HL-60 (cell line): ENCODE measurements around the gene FOXB2.

ENCODE experiments used
- CTCF ChIP-seq: IDR thresholded peaks from one replicate; pipeline ENCODE4 v1.5.1; 2011; ENCODE audit warnings: low read length, control low read depth, inconsistent platforms; ENCODE audit not compliant: insufficient read depth
- GABPA ChIP-seq: IDR thresholded peaks from 2 replicates; pipeline ENCODE4 v1.6.1; 2012; ENCODE audit warnings: low read depth
- POLR2AphosphoS5 ChIP-seq: IDR thresholded peaks from 2 replicates; pipeline ENCODE4 v1.6.1; 2012; ENCODE audit warnings: low read depth
- REST ChIP-seq: IDR thresholded peaks from 2 replicates; pipeline ENCODE4 v1.6.1; 2012; ENCODE audit warnings: low read depth; ENCODE audit not compliant: insufficient replicate concordance
- SPI1 ChIP-seq: IDR thresholded peaks from 2 replicates; pipeline ENCODE4 v1.6.1; 2012; ENCODE audit warnings: low read depth, mild to moderate bottlenecking, borderline replicate concordance

- TF ChIP-seq REST (no peak), CTCF (no peak), POLR2AphosphoS5 (no peak), SPI1 (no peak), GABPA (no peak)
These were observed 16.1 kb upstream of the FOXB2 start for GRCh38 chr9:77003366-77003765.
